Skeletal muscle cell (primary cell): Measurements from ENCODE around the gene BLOC1S6.

ENCODE experiments used
- DNase-seq: peaks from one replicate; pipeline ENCODE4 v3.0.0-alpha.2; 2010; ENCODE audit warnings: low read depth
- H3K4me3 ChIP-seq: 2 replicates; pipeline ENCODE4 v1.5.1; 2011; ENCODE audit warnings: low read depth, mild to moderate bottlenecking, control low read depth, low read length, moderate library complexity

The BLOC1S6 gene

GRCh38 chr15:45586601-45587094 lies 531 bp upstream of the BLOC1S6 start:
- DNase-seq, result no peak
- peak overlapping the region; percentile 67 for H3K4me3 ChIP-seq

- no peak for DNase-seq
- H3K4me3 ChIP-seq, result peak overlapping the region; percentile 67
These were observed 638 bp downstream of the BLOC1S6 start for GRCh38 chr15:45587863-45588170.

GRCh38 chr15:45588219-45588875 lies 1.2 kb downstream of the BLOC1S6 start:
- peak overlapping the region; percentile 67 for H3K4me3 ChIP-seq
- no peak for DNase-seq

- DNase-seq, result no peak
- H3K4me3 ChIP-seq, result peak overlapping the region; percentile 67
These were observed 2.1 kb downstream of the BLOC1S6 start for GRCh38 chr15:45589256-45589655.

GRCh38 chr15:45594319-45594718 lies 7.1 kb downstream of the BLOC1S6 start:
- H3K4me3 ChIP-seq, result no peak overlapping the region
- DNase-seq, result no peak

- no peak for DNase-seq
These were observed 7.8 kb downstream of the BLOC1S6 start for GRCh38 chr15:45594835-45595530.

GRCh38 chr15:45603881-45604280 lies 16.7 kb downstream of the BLOC1S6 start:
- no peak for DNase-seq
- H3K4me3 ChIP-seq, result no peak overlapping the region

More at GRCh38 chr15:45594835-45595530, 7.8 kb downstream of the BLOC1S6 start:
- no peak overlapping the region for H3K4me3 ChIP-seq

- no peak overlapping the region for H3K4me3 ChIP-seq
- DNase-seq, result no peak
These were observed 17.1 kb downstream of the BLOC1S6 start for GRCh38 chr15:45604326-45604725.

- no peak for DNase-seq
These were observed 19.2 kb downstream of the BLOC1S6 start for GRCh38 chr15:45606413-45606812.

GRCh38 chr15:45606841-45607240 lies 19.7 kb downstream of the BLOC1S6 start:
- no peak overlapping the region for H3K4me3 ChIP-seq
- no peak for DNase-seq

More at GRCh38 chr15:45606413-45606812, 19.2 kb downstream of the BLOC1S6 start:
- H3K4me3 ChIP-seq, result no peak overlapping the region

GRCh38 chr15:45611305-45611704 lies 24.1 kb downstream of the BLOC1S6 start:
- no peak overlapping the region for H3K4me3 ChIP-seq
- no peak for DNase-seq

- peak; percentile 45 for DNase-seq
- no peak overlapping the region for H3K4me3 ChIP-seq
These were observed 25.7 kb downstream of the BLOC1S6 start for GRCh38 chr15:45612790-45613415.

GRCh38 chr15:45616901-45617323 lies 29.7 kb downstream of the BLOC1S6 start:
- no peak for DNase-seq
- no peak overlapping the region for H3K4me3 ChIP-seq

- DNase-seq, result no peak
- H3K4me3 ChIP-seq, result no peak overlapping the region
These were observed 31.6 kb downstream of the BLOC1S6 start for GRCh38 chr15:45618813-45619212.

- no peak overlapping the region for H3K4me3 ChIP-seq
- DNase-seq, result no peak
These were observed 41.0 kb downstream of the BLOC1S6 start for GRCh38 chr15:45628136-45628535.

- peak overlapping the region; percentile 6 for H3K4me3 ChIP-seq
- DNase-seq, result peak; percentile 78
These were observed 43.9 kb downstream of the BLOC1S6 start for GRCh38 chr15:45630917-45631691.

GRCh38 chr15:45631776-45632175 lies 44.6 kb downstream of the BLOC1S6 start:
- DNase-seq, result no peak
- no peak overlapping the region for H3K4me3 ChIP-seq

- no peak for DNase-seq
These were observed 47.4 kb downstream of the BLOC1S6 start, which contains the start of gene SQOR for GRCh38 chr15:45634432-45635190. SQOR (plus strand) TSS chr15:45635029; CDS start chr15:45658924, 23,895 bp downstream.

GRCh38 chr15:45635191-45635638 lies 48.0 kb downstream of the BLOC1S6 start:
- no peak for DNase-seq
- H3K4me3 ChIP-seq, result peak overlapping the region; percentile 61

More at GRCh38 chr15:45634432-45635190, 47.4 kb downstream of the BLOC1S6 start, which contains the start of gene SQOR:
- H3K4me3 ChIP-seq, result peak within 1 kb of the TSS; percentile 61
